Measurements from ENCODE around the gene MBTD1.

DNA sequence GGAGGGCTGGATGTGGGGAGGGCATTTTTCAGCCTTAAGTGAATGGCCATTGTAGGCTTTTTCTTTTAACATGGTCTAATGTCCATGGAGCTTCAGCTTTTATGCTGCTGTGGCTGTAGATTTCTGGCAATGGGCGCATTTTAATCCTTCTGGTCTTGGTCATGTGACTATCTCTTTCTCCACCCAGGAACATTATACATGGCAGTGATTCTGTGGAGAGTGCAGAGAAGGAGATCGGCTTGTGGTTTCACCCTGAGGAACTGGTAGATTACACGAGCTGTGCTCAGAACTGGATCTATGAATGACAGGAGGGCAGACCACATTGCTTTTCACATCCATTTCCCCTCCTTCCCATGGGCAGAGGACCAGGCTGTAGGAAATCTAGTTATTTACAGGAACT is 98.3 kb downstream of the MBTD1 start:
- TF ChIP-seq POLR2A (IDR thresholded peaks at IDR 0.05) (no peak), EP300 (IDR thresholded peaks at IDR 0.05) (no peak), POLR2AphosphoS5 (IDR thresholded peaks at IDR 0.05) (no peak)
- TF ChIP-seq, protein P1, sequence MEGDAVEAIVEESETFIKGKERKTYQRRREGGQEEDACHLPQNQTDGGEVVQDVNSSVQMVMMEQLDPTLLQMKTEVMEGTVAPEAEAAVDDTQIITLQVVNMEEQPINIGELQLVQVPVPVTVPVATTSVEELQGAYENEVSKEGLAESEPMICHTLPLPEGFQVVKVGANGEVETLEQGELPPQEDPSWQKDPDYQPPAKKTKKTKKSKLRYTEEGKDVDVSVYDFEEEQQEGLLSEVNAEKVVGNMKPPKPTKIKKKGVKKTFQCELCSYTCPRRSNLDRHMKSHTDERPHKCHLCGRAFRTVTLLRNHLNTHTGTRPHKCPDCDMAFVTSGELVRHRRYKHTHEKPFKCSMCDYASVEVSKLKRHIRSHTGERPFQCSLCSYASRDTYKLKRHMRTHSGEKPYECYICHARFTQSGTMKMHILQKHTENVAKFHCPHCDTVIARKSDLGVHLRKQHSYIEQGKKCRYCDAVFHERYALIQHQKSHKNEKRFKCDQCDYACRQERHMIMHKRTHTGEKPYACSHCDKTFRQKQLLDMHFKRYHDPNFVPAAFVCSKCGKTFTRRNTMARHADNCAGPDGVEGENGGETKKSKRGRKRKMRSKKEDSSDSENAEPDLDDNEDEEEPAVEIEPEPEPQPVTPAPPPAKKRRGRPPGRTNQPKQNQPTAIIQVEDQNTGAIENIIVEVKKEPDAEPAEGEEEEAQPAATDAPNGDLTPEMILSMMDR (IDR thresholded peaks at IDR 0.05): no peak

All from upper lobe of left lung (tissue), 4 donors.